ENCODE results near the gene FANCE. TPM values are rescaled to one million over a fixed set of nuclear protein-coding genes. Genes with fewer than 3 reads are reported as not detected.

Gene FANCE
- total RNA-seq, 1 experiment from 2014 or later, result 16.1 TPM

GRCh38 chr6:35427435-35427834 is 24.7 kb upstream of the FANCE start:
- Histone ChIP-seq H3K36me3 (ENCODE audit: control insufficient read depth in 1 of 2, insufficient read depth in 2 of 2, low read length in 2 of 2) (peaks cover 5 to 13% of the 10 kb centered on the region in 2 experiments; a peak in 2 of 4 replicates), H3K4me3 (replicated peaks in 1 of 2; ENCODE audit: low read depth in 1 of 2, low read length in 2 of 2) (no peak overlapping the region), H3K27ac (ENCODE audit: low read depth, low read length) (no peak overlapping the region), H3K9me3 (ENCODE audit: control insufficient read depth in 1 of 2, insufficient read depth in 1 of 2, low read depth in 1 of 2, low read length in 2 of 2) (peaks cover 0 to 15% of the 10 kb centered on the region in 2 experiments; a peak in 2 of 4 replicates), H3K4me2 (ENCODE audit: low read length) (no peak overlapping the region), H4K20me1 (ENCODE audit: insufficient read depth) (no peaks in the 10 kb centered on the region), H2AFZ (ENCODE audit: low read depth, low read length, poor library complexity, severe bottlenecking) (no peak overlapping the region), H3K27me3 (ENCODE audit: insufficient read depth, low read length) (no peaks in the 10 kb centered on the region), H3K79me2 (ENCODE audit: insufficient read depth, low read length) (no peaks in the 10 kb centered on the region), H3K9ac (ENCODE audit: low read length) (no peak overlapping the region), H3K9me2 (ENCODE audit: insufficient read depth) (no peaks in the 10 kb centered on the region), H3K4me1 (ENCODE audit: control insufficient read depth in 1 of 2, insufficient read depth in 2 of 2, low read length in 2 of 2) (peaks cover 0 to 4% of the 10 kb centered on the region in 2 experiments; a peak in 1 of 4 replicates)
- ChIA-PET CTCF (interaction anchor here (1.2 kb wide), 1 partner anchor 13 kb away, joined by 3 read pairs; no protein-coding TSS in a partner anchor), RAD21 (ENCODE audit: low non-redundant PET in 1 of 2, low total read pairs in 2 of 2, uncharacterized antibody in 2 of 2, unreplicated experiment in 2 of 2) (no interaction called here), POLR2A (no interaction called here)
- TF ChIP-seq EZH2 (IDR thresholded peaks at IDR 0.05) (no peak), TCF7L2 (IDR thresholded peaks at IDR 0.05; ENCODE audit: borderline replicate concordance, extremely low read depth, insufficient read depth, insufficient read length) (no peak), POLR2AphosphoS5 (IDR thresholded peaks at IDR 0.05; ENCODE audit: low read depth, low read length) (no peak), EZH2phosphoT487 (IDR thresholded peaks at IDR 0.05; ENCODE audit: borderline replicate concordance) (no peak), ELF1 (IDR thresholded peaks at IDR 0.05; ENCODE audit: borderline replicate concordance, low read depth) (no peak), SIN3A (IDR thresholded peaks at IDR 0.05; ENCODE audit: low read depth) (no peak), JUND (IDR thresholded peaks at IDR 0.05) (no peak)
- TF ChIP-seq, protein P1, sequence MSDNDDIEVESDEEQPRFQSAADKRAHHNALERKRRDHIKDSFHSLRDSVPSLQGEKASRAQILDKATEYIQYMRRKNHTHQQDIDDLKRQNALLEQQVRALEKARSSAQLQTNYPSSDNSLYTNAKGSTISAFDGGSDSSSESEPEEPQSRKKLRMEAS (IDR thresholded peaks at IDR 0.05), result no peak
- intact Hi-C loops (cut with micrococcal nuclease), result no loop called here
- no TSS peak for BruUV-seq (replicated peaks)
- ATAC-seq (no peak), DNase-seq (ENCODE audit: low read depth, low spot score) (no peak)

GRCh38 chr6:35427851-35428321 is 24.3 kb upstream of the FANCE start:
- POLR2A ChIA-PET, result no interaction called here
- RAD21 ChIA-PET (ENCODE audit: low non-redundant PET in 1 of 2, low total read pairs in 2 of 2, uncharacterized antibody in 2 of 2, unreplicated experiment in 2 of 2), result no interaction called here
- Histone ChIP-seq H3K4me2 (ENCODE audit: low read length) (no peak overlapping the region), H4K20me1 (ENCODE audit: insufficient read depth) (no peaks in the 10 kb centered on the region), H3K9me3 (ENCODE audit: control insufficient read depth in 1 of 2, insufficient read depth in 1 of 2, low read depth in 1 of 2, low read length in 2 of 2) (peaks cover 0 to 15% of the 10 kb centered on the region in 2 experiments; a peak in 2 of 4 replicates), H3K36me3 (ENCODE audit: control insufficient read depth in 1 of 2, insufficient read depth in 2 of 2, low read length in 2 of 2) (peaks cover 5 to 13% of the 10 kb centered on the region in 2 experiments; a peak in 2 of 4 replicates), H2AFZ (ENCODE audit: low read depth, low read length, poor library complexity, severe bottlenecking) (no peak overlapping the region), H3K4me1 (ENCODE audit: control insufficient read depth in 1 of 2, insufficient read depth in 2 of 2, low read length in 2 of 2) (peaks cover 0 to 4% of the 10 kb centered on the region in 2 experiments; a peak in 1 of 4 replicates), H3K79me2 (ENCODE audit: insufficient read depth, low read length) (no peaks in the 10 kb centered on the region), H3K27ac (ENCODE audit: low read depth, low read length) (no peak overlapping the region), H3K27me3 (ENCODE audit: insufficient read depth, low read length) (no peaks in the 10 kb centered on the region), H3K9me2 (ENCODE audit: insufficient read depth) (no peaks in the 10 kb centered on the region), H3K9ac (ENCODE audit: low read length) (no peak overlapping the region), H3K4me3 (replicated peaks in 1 of 2; ENCODE audit: low read depth in 1 of 2, low read length in 2 of 2) (no peak overlapping the region)
- intact Hi-C loops (cut with micrococcal nuclease), result no loop called here
- ATAC-seq, result no peak
- no peak for TF ChIP-seq CBX3 (IDR thresholded peaks at IDR 0.05; ENCODE audit: low read depth)
- no peak for DNase-seq (ENCODE audit: low read depth, low spot score)
- no TSS peak for BruUV-seq (replicated peaks)
- CTCF ChIA-PET, result interaction anchor here (0.7 to 1.2 kb wide), 2 partner anchors 11 to 13 kb away, joined by 3 read pairs; no protein-coding TSS in a partner anchor

Data from HCT116 (cell line).